Activated CD8-positive, alpha-beta memory T cell treated with anti-CD3 and anti-CD28 coated beads for 36 hours (primary cell): ENCODE measurements around the gene PLA2G4C. TPM values are rescaled to one million over a fixed set of nuclear protein-coding genes. Genes with fewer than 3 reads are reported as not detected.
"Not testable (repeated sequence)": the region's sequence is repeated elsewhere in the genome, so short reads cannot be mapped to it uniquely, and the experiment has no call there.

Experiments
- CTCF ChIA-PET: fragments of 350-600 bp; sonication (Branson Sonifier 250); formaldehyde crosslinking; loops from one replicate; lab custom pipeline; 2021; ENCODE audit warnings: antibody characterized with exemption; lab: Charles Lee
- POLR2A ChIA-PET: fragments of 350-600 bp; sonication (Branson Sonifier 250); formaldehyde crosslinking; loops from one replicate; lab custom pipeline; 2021; ENCODE audit warnings: antibody characterized with exemption; lab: Charles Lee
- total RNA-seq, 2 experiments: library from RNA; stranded (reverse); gene quantifications; one replicate each; pipeline ENCODE4 v1.2.3, GENCODE V29; 2021

Gene PLA2G4C
- total RNA-seq, 2 experiments from 2014 or later = 1.9 to 3.4 TPM

- POLR2A ChIA-PET = not testable (repeated sequence)
- CTCF ChIA-PET = interaction anchor here (0.5 to 1.1 kb wide), 3 partner anchors 30 to 1287 kb away, joined by 3 to 4 read pairs (median 4); no protein-coding TSS in a partner anchor
Measured at GRCh38 chr19:48070177-48070769, 40.3 kb downstream of the PLA2G4C start.

- CTCF ChIA-PET = interaction anchor here (1.1 kb wide), 1 partner anchor 29 kb away, joined by 3 read pairs; no protein-coding TSS in a partner anchor
- POLR2A ChIA-PET = no interaction called here
Measured at GRCh38 chr19:48069435-48069834, 41.2 kb downstream of the PLA2G4C start.

GRCh38 chr19:48064509-48064908 lies 46.1 kb downstream of the PLA2G4C start:
- ChIA-PET POLR2A (no interaction called here), CTCF (no interaction called here)

- ChIA-PET POLR2A (interaction anchor here (0.5 kb wide), 1 partner anchor 92 kb away, joined by 4 read pairs; no protein-coding TSS in a partner anchor), CTCF (no interaction called here)
Measured at GRCh38 chr19:48061401-48062344, 48.9 kb downstream of the PLA2G4C start.

GRCh38 chr19:48060381-48060780 lies 50.2 kb downstream of the PLA2G4C start:
- POLR2A ChIA-PET = no interaction called here
- CTCF ChIA-PET = no interaction called here

- ChIA-PET CTCF (no interaction called here), POLR2A (no interaction called here)
Measured at GRCh38 chr19:48059331-48059730, 51.3 kb downstream of the PLA2G4C start.

GRCh38 chr19:48053856-48054255 lies 56.8 kb downstream of the PLA2G4C start:
- ChIA-PET CTCF (no interaction called here), POLR2A (no interaction called here)

- CTCF ChIA-PET = no interaction called here
- POLR2A ChIA-PET = no interaction called here
Measured at GRCh38 chr19:48053076-48053475, 57.5 kb downstream of the PLA2G4C start.

- CTCF ChIA-PET = no interaction called here
Measured at GRCh38 chr19:48051335-48052033, 59.1 kb downstream of the PLA2G4C start.

GRCh38 chr19:48044561-48044960 lies 66.1 kb downstream of the PLA2G4C start:
- ChIA-PET POLR2A (no interaction called here), CTCF (no interaction called here)

More at GRCh38 chr19:48051335-48052033, 59.1 kb downstream of the PLA2G4C start:
- POLR2A ChIA-PET = interaction anchor here (0.6 kb wide), 1 partner anchor 139 kb away, joined by 3 read pairs; no protein-coding TSS in a partner anchor

- POLR2A ChIA-PET = no interaction called here
- CTCF ChIA-PET = no interaction called here
Measured at GRCh38 chr19:48043675-48044258, 66.8 kb downstream of the PLA2G4C start, which contains the start of gene CABP5. CABP5 (minus strand) TSS chr19:48044079; CDS start chr19:48043922, 157 bp downstream.

GRCh38 chr19:48041877-48042580 lies 68.6 kb downstream of the PLA2G4C start:
- CTCF ChIA-PET = no interaction called here
- POLR2A ChIA-PET = no interaction called here

GRCh38 chr19:48036765-48037164 lies 73.9 kb downstream of the PLA2G4C start:
- POLR2A ChIA-PET = no interaction called here
- CTCF ChIA-PET = no interaction called here

GRCh38 chr19:48033604-48034003 lies 77.0 kb downstream of the PLA2G4C start:
- ChIA-PET POLR2A (no interaction called here), CTCF (interaction anchor here (1.0 kb wide), 1 partner anchor 69 kb away, joined by 3 read pairs; no protein-coding TSS in a partner anchor)

GRCh38 chr19:48030073-48030472 lies 80.5 kb downstream of the PLA2G4C start:
- CTCF ChIA-PET = no interaction called here
- POLR2A ChIA-PET = no interaction called here

- ChIA-PET CTCF (no interaction called here), POLR2A (interaction anchor here (0.6 kb wide), 1 partner anchor 1422 kb away, joined by 3 read pairs; no protein-coding TSS in a partner anchor)
Measured at GRCh38 chr19:48029431-48029830, 81.2 kb downstream of the PLA2G4C start.

- POLR2A ChIA-PET = no interaction called here
- CTCF ChIA-PET = no interaction called here
Measured at GRCh38 chr19:48025480-48025879, 85.1 kb downstream of the PLA2G4C start.

- ChIA-PET CTCF (no interaction called here), POLR2A (no interaction called here)
Measured at GRCh38 chr19:48023518-48023917, 87.1 kb downstream of the PLA2G4C start.
